Kidney tubule cell (primary cell): ENCODE results near the gene PPARG.
"Not testable (repeated sequence)": the region's sequence is repeated elsewhere in the genome, so short reads cannot be mapped to it uniquely, and the experiment has no call there.

Experiments
- DNase-seq: peaks from one replicate; pipeline ENCODE4 v3.0.0-alpha.2; 2018; ENCODE audit warnings: low spot score

PPARG gene

GRCh38 chr3:12288182-12289129 lies at the start of gene PPARG:
PPARG (plus strand) TSS chr3:12289070; CDS start chr3:12379712, 90,642 bp downstream.
- DNase-seq: peak; percentile 72

GRCh38 chr3:12239301-12239700 lies 49.6 kb upstream of the PPARG start:
- DNase-seq: no peak

- no peak for DNase-seq
Observed at GRCh38 chr3:12242772-12243171, 46.1 kb upstream of the PPARG start.

- DNase-seq: no peak
Observed at GRCh38 chr3:12246497-12247163, 42.2 kb upstream of the PPARG start.

GRCh38 chr3:12247411-12247810 lies 41.5 kb upstream of the PPARG start:
- no peak for DNase-seq

- no peak for DNase-seq
Observed at GRCh38 chr3:12249519-12249918, 39.4 kb upstream of the PPARG start.

GRCh38 chr3:12252889-12253288 lies 36.0 kb upstream of the PPARG start:
- DNase-seq: no peak

GRCh38 chr3:12253516-12254343 lies 35.1 kb upstream of the PPARG start:
- no peak for DNase-seq

GRCh38 chr3:12255393-12255792 lies 33.5 kb upstream of the PPARG start:
- DNase-seq: no peak

- no peak for DNase-seq
Observed at GRCh38 chr3:12258911-12259310, 30.0 kb upstream of the PPARG start.

GRCh38 chr3:12262173-12262572 lies 26.7 kb upstream of the PPARG start:
- DNase-seq: not testable (repeated sequence)

- DNase-seq: no peak
Observed at GRCh38 chr3:12265508-12265907, 23.4 kb upstream of the PPARG start.

GRCh38 chr3:12266038-12266437 lies 22.8 kb upstream of the PPARG start:
- no peak for DNase-seq

- no peak for DNase-seq
Observed at GRCh38 chr3:12267376-12268030, 21.4 kb upstream of the PPARG start.

GRCh38 chr3:12268049-12268735 lies 20.7 kb upstream of the PPARG start:
- DNase-seq: no peak

GRCh38 chr3:12270976-12271375 lies 17.9 kb upstream of the PPARG start:
- no peak for DNase-seq

GRCh38 chr3:12273045-12273695 lies 15.7 kb upstream of the PPARG start:
- no peak for DNase-seq

GRCh38 chr3:12275974-12276650 lies 12.8 kb upstream of the PPARG start:
- DNase-seq: no peak

GRCh38 chr3:12276827-12277226 lies 12.0 kb upstream of the PPARG start:
- not testable (repeated sequence) for DNase-seq

- no peak for DNase-seq
Observed at GRCh38 chr3:12278566-12278965, 10.3 kb upstream of the PPARG start.
